GM19455 (cell line): ENCODE results near the gene MTF1.
"Not testable (repeated sequence)": the region's sequence is repeated elsewhere in the genome, so short reads cannot be mapped to it uniquely, and the experiment has no call there.

ENCODE experiments used
- ATAC-seq: cut with Tn5 transposase; IDR thresholded peaks from one replicate; pipeline ENCODE4 v1.9.1; 2021; ENCODE audit not compliant: unreplicated experiment

The MTF1 gene

GRCh38 chr1:37794372-37795339 lies 64.7 kb downstream of the MTF1 start:
- peak; percentile 44 for ATAC-seq

- peak; percentile 68 for ATAC-seq
Observed at GRCh38 chr1:37793773-37794371, 65.5 kb downstream of the MTF1 start, which contains the start of gene MANEAL. MANEAL (plus strand) TSS chr1:37793847; CDS start chr1:37794183, 336 bp downstream.

- no peak for ATAC-seq
Observed at GRCh38 chr1:37792943-37793686, 66.3 kb downstream of the MTF1 start.

GRCh38 chr1:37782491-37782890 lies 76.9 kb downstream of the MTF1 start:
- ATAC-seq: no peak

- ATAC-seq: no peak
Observed at GRCh38 chr1:37778654-37779053, 80.7 kb downstream of the MTF1 start.

- ATAC-seq: no peak
Observed at GRCh38 chr1:37776946-37777516, 82.4 kb downstream of the MTF1 start.

- ATAC-seq: not testable (repeated sequence)
Observed at GRCh38 chr1:37771440-37771839, 88.0 kb downstream of the MTF1 start.

GRCh38 chr1:37767488-37767887 lies 91.9 kb downstream of the MTF1 start:
- no peak for ATAC-seq

GRCh38 chr1:37765916-37766664 lies 93.3 kb downstream of the MTF1 start:
- ATAC-seq: no peak

- ATAC-seq: no peak
Observed at GRCh38 chr1:37764888-37765441, 94.4 kb downstream of the MTF1 start, which contains the start of gene EPHA10. EPHA10 (minus strand) TSS chr1:37765120; CDS start chr1:37765066, 54 bp downstream.

GRCh38 chr1:37764414-37764825 lies 95.0 kb downstream of the MTF1 start:
- ATAC-seq: no peak

- ATAC-seq: no peak
Observed at GRCh38 chr1:37763791-37764413, 95.5 kb downstream of the MTF1 start.

GRCh38 chr1:37762516-37762915 lies 96.9 kb downstream of the MTF1 start:
- no peak for ATAC-seq

GRCh38 chr1:37761416-37762095 lies 97.8 kb downstream of the MTF1 start:
- ATAC-seq: no peak
